Mammary epithelial cell (primary cell): ENCODE results near the gene RPS6KA2.

Experiments used
- EZH2 ChIP-seq: IDR thresholded peaks from 2 replicates; pipeline ENCODE4 v1.6.1; 2012; ENCODE audit warnings: low read length, inconsistent platforms, borderline replicate concordance
- TF ChIP-seq, protein P1 (sequence below), 2 donors: IDR thresholded peaks in 1 of 2; conservative IDR thresholded peaks in 1 of 2; 2 replicates each; pipeline ENCODE4 v1.5.1; 2011 to 2012; ENCODE audit warnings: inconsistent platforms in 2 of 2, low read length in 2 of 2, mild to moderate bottlenecking in 2 of 2, control low read depth in 1 of 2, low read depth in 1 of 2; ENCODE audit not compliant: insufficient read depth in 1 of 2; ENCODE audit errors: extremely low read depth in 1 of 2

DNA sequence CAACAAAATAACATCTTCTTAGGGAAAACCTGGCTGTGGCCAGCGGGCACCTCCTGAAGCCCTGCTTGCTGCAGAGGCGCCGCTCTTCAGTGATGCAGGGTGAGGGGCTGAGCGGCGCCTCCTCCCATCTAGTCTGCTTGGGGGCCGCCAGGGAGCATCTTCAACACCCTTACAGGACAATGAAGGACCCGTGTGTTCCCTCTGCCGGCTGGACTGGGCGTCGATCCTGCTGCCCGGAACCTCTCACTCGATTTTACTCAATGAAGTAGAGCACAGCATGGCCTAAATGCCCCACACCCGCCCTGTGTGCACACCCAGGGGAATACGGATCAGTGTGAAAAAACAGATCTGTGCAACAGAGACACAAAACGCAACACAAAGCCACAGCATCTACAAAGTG, 215.8 kb downstream of the RPS6KA2 start:
- TF ChIP-seq, protein P1, sequence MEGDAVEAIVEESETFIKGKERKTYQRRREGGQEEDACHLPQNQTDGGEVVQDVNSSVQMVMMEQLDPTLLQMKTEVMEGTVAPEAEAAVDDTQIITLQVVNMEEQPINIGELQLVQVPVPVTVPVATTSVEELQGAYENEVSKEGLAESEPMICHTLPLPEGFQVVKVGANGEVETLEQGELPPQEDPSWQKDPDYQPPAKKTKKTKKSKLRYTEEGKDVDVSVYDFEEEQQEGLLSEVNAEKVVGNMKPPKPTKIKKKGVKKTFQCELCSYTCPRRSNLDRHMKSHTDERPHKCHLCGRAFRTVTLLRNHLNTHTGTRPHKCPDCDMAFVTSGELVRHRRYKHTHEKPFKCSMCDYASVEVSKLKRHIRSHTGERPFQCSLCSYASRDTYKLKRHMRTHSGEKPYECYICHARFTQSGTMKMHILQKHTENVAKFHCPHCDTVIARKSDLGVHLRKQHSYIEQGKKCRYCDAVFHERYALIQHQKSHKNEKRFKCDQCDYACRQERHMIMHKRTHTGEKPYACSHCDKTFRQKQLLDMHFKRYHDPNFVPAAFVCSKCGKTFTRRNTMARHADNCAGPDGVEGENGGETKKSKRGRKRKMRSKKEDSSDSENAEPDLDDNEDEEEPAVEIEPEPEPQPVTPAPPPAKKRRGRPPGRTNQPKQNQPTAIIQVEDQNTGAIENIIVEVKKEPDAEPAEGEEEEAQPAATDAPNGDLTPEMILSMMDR (conservative IDR thresholded peaks at IDR 0.05 in 1 of 2, IDR thresholded peaks at IDR 0.05 in 1 of 2; ENCODE audit: extremely low read depth in 1 of 2, insufficient read depth in 1 of 2, low read depth in 1 of 2, low read length in 2 of 2), result no peak
- TF ChIP-seq EZH2, result no peak
